ELF-1 (cell line): Measurements from ENCODE around the gene UGT1A4.

Experiments
- DNase-seq: peaks from one replicate; pipeline ENCODE4 v3.0.0-alpha.2; 2016; ENCODE audit warnings: low read depth, low spot score

Gene UGT1A4

DNA sequence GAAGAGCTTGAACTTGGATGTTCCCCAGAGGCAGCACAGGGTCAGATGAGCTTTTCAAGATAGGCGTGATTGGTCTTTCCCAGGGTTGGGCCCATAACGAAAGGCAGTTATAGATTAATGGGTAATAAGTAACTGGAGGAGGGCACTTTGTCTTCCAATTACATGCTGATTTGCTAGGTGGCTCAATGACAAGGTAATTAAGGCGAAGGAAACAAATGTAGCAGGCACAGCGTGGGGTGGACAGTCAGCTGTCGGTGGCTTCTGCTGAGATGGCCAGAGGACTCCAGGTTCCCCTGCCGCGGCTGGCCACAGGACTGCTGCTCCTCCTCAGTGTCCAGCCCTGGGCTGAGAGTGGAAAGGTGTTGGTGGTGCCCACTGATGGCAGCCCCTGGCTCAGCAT, at the start of gene UGT1A4:
Gene UGT1A4 (plus strand): TSS at position 185 of the 400 bp plus-strand sequence. CDS start 85 bp downstream, at position 270.
- DNase-seq = no peak

- DNase-seq = no peak
These were observed 47.0 kb upstream of the UGT1A4 start, which contains the start of gene UGT1A9 for GRCh38 chr2:233671290-233672161. Gene UGT1A9 (plus strand): TSS chr2:233671898. CDS start chr2:233671935, 37 bp downstream.

DNA sequence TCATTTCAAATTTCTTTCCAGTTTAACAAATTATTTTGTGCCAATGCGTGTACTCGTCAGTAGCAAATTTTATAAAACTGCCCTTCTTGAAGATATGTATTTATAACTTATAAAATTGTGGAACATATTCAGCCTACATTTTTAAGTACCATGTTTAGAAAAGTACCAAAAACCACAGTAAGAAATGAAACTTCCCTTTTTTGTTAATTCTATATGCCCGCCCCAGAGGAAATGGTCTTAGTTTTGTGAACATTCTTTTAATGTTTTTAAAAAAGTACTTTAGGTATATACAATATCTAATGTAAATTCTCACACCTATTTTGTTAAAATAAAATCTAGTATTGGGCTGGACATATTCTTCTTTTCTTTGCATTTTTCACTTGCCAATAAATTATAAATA, 45.6 kb upstream of the UGT1A4 start:
- DNase-seq = no peak

DNA sequence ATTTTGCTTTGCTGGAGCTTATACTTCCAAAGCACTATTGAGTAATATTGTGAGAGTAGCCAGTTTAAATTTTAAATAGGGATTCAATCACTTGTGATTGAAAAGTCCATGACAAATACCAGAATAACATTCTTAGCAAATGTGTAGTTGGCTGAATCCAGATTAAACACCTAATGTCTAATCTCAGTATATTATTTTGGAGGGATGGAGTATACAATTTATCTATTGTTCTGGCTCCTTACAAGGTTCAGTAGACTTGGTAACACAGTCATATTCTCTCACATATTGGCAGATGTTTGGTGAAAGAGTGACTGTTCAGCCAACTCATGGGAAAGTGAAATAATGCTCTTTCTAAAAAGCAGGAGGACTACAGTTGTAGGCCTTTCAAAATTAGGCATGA, 44.6 kb upstream of the UGT1A4 start:
- no peak for DNase-seq

- DNase-seq = no peak
These were observed 44.2 kb upstream of the UGT1A4 start for GRCh38 chr2:233674314-233674713.

DNA sequence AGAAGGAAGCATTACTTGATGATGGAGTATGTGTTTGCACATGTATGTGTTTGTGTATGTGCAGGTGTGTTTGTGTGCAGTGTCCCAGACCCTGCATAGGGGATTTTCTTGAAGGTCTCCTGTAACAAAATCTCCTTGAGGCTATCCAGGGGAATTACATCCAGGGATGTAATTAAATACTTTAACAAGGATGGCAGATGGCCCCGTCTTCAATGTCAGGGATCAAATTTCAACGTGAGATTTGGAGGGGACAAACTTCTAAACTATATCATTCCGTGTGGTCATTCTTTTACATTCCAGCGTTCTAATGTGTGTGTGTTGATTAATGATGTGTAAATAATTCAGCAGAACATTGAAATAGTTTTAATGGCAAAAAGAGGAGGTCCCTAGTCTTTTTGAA, 43.5 kb upstream of the UGT1A4 start:
- DNase-seq = no peak

- DNase-seq = no peak
These were observed 42.5 kb upstream of the UGT1A4 start for GRCh38 chr2:233676046-233676445.

DNA sequence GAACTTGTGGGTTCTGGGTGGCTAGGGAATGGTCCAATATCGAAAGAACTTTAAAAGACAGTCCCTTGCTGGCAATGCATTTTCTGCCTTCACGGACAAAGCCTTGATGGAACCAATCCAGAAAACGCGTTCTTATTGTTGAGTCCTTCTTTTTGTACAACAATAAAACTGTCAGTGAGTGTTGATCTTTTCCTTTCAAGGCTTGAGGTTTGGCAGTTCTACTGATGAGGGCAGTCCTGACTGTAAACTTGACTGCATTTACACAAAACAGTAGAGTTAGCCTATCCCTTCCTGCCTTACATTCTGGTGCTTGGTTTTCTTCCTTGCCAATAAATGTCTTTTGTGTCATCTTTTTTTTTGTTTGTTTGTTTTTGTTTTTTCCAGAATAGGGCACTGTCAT, 39.3 kb upstream of the UGT1A4 start:
- no peak for DNase-seq

- no peak for DNase-seq
These were observed 38.0 kb upstream of the UGT1A4 start for GRCh38 chr2:233680361-233681045.

GRCh38 chr2:233681521-233682099, 36.9 kb upstream of the UGT1A4 start, which contains the start of gene UGT1A7:
Gene UGT1A7 (plus strand): TSS chr2:233681901. CDS start chr2:233681938, 37 bp downstream.
- DNase-seq = no peak

DNA sequence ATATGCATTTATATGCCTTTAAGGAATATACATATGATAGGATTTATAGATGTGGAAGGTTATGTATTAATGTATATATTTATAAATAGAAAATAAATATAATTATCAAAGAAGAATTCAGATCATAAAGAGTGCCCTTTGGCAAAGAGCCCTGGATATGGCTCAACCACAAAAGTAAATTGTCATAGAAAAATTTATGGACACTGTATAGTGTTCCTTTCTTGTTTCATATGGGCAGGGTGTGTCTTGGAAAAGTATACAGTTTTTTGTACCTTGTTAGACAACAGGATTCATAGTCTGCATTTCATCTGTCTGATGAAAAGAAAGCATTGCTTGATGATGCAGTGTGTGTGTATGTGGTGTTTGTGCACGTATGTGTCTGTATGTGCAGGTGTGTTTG, 33.9 kb upstream of the UGT1A4 start:
- DNase-seq = no peak

DNA sequence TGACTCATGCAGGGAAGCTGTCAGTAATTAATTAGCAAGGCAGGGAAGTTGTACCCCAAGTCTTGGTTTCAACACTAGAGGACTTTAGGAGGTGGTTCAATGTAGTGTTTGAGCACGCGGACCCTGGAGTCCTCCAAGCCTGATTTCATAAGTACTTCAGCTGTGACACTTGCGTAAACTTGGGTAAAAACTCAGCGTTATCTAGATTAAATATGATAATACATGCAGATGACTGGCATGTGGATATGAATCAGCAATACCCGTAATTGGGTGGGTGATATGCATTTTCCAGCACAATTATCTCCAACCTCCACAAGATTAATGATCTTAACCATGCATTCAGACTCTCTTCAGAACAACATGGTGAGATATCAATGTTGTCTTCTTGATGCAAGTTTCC, 31.6 kb upstream of the UGT1A4 start:
- no peak for DNase-seq

DNA sequence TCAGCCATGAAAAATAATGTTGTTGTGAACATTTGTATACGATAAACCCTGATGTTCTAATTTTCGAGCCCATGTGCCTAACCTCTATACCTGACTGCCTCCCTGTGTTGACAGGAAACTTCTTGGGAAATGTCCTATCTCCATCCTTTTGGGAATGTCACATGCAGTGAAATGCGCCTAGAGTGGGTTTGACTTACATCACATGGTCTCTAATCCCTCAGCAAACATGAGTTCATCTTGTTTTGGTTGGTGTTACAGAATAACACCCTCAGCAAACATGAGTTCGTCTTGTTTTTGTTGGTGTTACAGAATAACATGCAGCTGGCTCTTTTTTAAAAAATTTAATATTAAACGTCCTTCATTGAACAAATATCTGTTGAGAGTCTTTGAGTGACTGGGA, 30.2 kb upstream of the UGT1A4 start:
- DNase-seq = no peak

GRCh38 chr2:233689031-233689430, 29.5 kb upstream of the UGT1A4 start:
- DNase-seq = no peak

DNA sequence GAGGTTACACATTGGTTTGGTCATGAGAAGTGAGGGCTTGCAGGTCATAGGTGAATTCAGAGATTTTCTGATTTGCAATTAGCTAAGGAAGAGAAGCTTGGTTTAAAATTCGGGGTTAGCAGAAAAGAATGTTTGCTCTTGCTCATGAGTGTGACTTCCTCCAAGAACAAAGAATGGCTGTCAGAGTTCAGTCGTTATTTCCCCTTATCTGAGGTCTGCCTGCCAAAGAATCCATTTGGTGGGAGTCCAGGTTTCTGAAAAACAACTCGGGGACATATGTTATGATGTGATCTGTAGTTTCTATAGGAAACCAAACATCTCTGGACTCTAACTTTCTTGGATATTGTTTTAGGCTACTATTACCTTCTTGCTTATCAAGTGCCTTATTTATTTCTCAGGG, 29.0 kb upstream of the UGT1A4 start:
- DNase-seq = no peak

GRCh38 chr2:233690444-233690843, 28.1 kb upstream of the UGT1A4 start:
- no peak for DNase-seq

GRCh38 chr2:233691443-233692433, 26.8 kb upstream of the UGT1A4 start:
- DNase-seq = no peak

GRCh38 chr2:233692648-233693047, 25.9 kb upstream of the UGT1A4 start, which contains the start of gene UGT1A6:
Gene UGT1A6 (plus strand): TSS chr2:233692890. CDS start chr2:233693005, 115 bp downstream.
- DNase-seq = no peak

GRCh38 chr2:233693963-233694362, 24.6 kb upstream of the UGT1A4 start:
- no peak for DNase-seq

- DNase-seq = no peak
These were observed 19.8 kb upstream of the UGT1A4 start for GRCh38 chr2:233698740-233699139.

DNA sequence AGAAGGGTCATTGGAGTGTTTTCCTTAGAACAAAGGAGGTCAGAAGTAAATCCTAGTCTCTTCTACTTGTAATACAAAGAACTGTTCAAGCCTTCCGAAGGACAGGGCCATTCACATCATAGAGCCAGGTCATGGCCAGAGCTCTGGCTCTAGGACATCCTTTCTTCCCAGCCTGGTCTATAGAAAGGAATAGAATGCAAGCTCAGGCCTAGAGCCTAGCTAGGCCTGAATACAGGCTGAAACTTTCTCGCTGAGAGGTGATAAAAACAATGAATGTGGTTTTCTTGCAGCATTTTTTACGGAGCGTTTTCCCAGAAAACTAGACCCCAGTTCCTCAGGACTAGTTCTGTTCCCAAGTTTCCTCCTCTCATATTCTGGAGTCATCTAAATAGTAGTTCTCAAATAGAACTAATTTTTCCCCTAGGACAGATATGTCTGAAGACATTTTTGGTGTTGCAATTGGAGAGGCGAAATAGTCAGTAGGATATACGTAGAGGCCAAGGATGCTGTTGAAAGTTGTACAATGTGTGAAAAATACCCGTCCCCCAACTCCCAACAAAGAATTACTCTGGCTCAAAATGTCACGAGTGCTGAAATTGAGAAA, 19.0 kb upstream of the UGT1A4 start:
- no peak for DNase-seq
